ENCODE measurements around the gene EFNA5.

- TF ChIP-seq CTCF (conservative IDR thresholded peaks at IDR 0.05; ENCODE audit: low read depth in 2 of 2) (no peak), ETS1 (IDR thresholded peaks at IDR 0.05) (no peak), REST (IDR thresholded peaks at IDR 0.05; ENCODE audit: unreplicated experiment) (no peak)
These were observed 71.8 kb downstream of the EFNA5 start for GRCh38 chr5:107598958-107599357.
